GM12878 (cell line): ENCODE data around the gene SLC1A2.

Source experiments
- POLR2A ChIP-seq: IDR thresholded peaks from 2 replicates; pipeline ENCODE4 v1.6.1; 2011; ENCODE audit warnings: low read depth, mild to moderate bottlenecking, low read length
- SRF ChIP-seq, 2 experiments: IDR thresholded peaks; 2 replicates each; pipeline ENCODE4 v1.6.1; 2011; ENCODE audit warnings: low read depth in 2 of 2, low read length in 2 of 2, mild to moderate bottlenecking in 1 of 2, moderate library complexity in 1 of 2
- TF ChIP-seq, protein P1 (sequence below): IDR thresholded peaks from 2 replicates; pipeline ENCODE4 v1.6.1; 2012; ENCODE audit warnings: mild to moderate bottlenecking, low read depth, low read length
- TF ChIP-seq, protein P2 (sequence below), 3 experiments: IDR thresholded peaks in 2 of 3; conservative IDR thresholded peaks in 1 of 3; 2 replicates each; pipeline ENCODE4 v1.5.1; 2011; ENCODE audit warnings: low read depth in 3 of 3, low read length in 3 of 3, mild to moderate bottlenecking in 3 of 3, control low read depth in 2 of 3, moderate library complexity in 2 of 3, inconsistent platforms in 1 of 3, mixed read lengths in 1 of 3; ENCODE audit not compliant: control insufficient read depth in 2 of 3, insufficient read depth in 1 of 3; ENCODE audit errors: extremely low read depth in 1 of 3

DNA sequence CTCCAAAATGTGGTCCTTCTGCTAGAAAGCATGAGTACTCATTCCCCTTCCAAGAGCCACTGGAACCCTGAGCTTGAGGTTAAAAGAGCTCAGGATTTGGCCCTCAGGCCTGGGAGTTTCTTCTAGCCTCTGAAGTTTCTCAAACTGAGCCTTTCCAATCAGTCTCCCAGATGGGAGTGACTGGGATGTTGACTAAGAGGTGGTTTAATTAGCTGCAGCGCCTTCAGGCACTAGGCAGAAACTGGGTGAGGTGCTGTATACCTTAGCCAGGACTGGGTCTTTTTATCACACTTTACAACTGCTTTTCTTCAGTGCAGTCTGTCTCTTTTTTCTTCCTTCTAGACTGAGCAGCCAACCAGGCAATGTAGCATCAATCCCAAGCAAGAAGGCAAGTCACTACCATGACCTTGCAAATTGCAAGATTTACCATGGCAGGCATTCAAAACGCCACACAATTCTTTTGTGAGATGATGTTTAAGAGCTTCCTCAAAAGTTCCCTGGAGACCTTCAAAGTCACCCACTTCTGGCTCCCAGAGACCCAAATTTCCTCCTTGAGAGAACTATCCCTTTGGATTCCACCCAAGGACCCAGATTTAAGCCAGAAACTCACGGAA lies 93.0 kb downstream of the SLC1A2 start:
- TF ChIP-seq, protein P1, sequence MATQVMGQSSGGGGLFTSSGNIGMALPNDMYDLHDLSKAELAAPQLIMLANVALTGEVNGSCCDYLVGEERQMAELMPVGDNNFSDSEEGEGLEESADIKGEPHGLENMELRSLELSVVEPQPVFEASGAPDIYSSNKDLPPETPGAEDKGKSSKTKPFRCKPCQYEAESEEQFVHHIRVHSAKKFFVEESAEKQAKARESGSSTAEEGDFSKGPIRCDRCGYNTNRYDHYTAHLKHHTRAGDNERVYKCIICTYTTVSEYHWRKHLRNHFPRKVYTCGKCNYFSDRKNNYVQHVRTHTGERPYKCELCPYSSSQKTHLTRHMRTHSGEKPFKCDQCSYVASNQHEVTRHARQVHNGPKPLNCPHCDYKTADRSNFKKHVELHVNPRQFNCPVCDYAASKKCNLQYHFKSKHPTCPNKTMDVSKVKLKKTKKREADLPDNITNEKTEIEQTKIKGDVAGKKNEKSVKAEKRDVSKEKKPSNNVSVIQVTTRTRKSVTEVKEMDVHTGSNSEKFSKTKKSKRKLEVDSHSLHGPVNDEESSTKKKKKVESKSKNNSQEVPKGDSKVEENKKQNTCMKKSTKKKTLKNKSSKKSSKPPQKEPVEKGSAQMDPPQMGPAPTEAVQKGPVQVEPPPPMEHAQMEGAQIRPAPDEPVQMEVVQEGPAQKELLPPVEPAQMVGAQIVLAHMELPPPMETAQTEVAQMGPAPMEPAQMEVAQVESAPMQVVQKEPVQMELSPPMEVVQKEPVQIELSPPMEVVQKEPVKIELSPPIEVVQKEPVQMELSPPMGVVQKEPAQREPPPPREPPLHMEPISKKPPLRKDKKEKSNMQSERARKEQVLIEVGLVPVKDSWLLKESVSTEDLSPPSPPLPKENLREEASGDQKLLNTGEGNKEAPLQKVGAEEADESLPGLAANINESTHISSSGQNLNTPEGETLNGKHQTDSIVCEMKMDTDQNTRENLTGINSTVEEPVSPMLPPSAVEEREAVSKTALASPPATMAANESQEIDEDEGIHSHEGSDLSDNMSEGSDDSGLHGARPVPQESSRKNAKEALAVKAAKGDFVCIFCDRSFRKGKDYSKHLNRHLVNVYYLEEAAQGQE = no peak
- no peak for TF ChIP-seq POLR2A
- TF ChIP-seq, protein P2, sequence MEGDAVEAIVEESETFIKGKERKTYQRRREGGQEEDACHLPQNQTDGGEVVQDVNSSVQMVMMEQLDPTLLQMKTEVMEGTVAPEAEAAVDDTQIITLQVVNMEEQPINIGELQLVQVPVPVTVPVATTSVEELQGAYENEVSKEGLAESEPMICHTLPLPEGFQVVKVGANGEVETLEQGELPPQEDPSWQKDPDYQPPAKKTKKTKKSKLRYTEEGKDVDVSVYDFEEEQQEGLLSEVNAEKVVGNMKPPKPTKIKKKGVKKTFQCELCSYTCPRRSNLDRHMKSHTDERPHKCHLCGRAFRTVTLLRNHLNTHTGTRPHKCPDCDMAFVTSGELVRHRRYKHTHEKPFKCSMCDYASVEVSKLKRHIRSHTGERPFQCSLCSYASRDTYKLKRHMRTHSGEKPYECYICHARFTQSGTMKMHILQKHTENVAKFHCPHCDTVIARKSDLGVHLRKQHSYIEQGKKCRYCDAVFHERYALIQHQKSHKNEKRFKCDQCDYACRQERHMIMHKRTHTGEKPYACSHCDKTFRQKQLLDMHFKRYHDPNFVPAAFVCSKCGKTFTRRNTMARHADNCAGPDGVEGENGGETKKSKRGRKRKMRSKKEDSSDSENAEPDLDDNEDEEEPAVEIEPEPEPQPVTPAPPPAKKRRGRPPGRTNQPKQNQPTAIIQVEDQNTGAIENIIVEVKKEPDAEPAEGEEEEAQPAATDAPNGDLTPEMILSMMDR (IDR thresholded peaks at IDR 0.05 in 2 of 3, conservative IDR thresholded peaks at IDR 0.05 in 1 of 3; ENCODE audit: control insufficient read depth in 2 of 3, extremely low read depth in 1 of 3, insufficient read depth in 1 of 3, low read depth in 3 of 3, low read length in 3 of 3) = no peak
- TF ChIP-seq SRF (IDR thresholded peaks at IDR 0.05; ENCODE audit: low read depth in 2 of 2, low read length in 2 of 2) = no peak
